Measurements from ENCODE around the gene RNASEH2B. TPM values are rescaled to one million over a fixed set of nuclear protein-coding genes. Genes with fewer than 3 reads are reported as not detected.

Gene RNASEH2B
- total and polyA plus RNA-seq, 9 of the 15 experiments (the other 6 are each of a cell fraction or from before 2014, with no cell fraction given) = 26.3 to 109 (median 62.5) TPM

- WGBS (ENCODE audit: insufficient coverage, low coverage, missing lambda C conversion rate) = 0% methylated on average over 1 of the region's 1 CpG
- CTCF ChIA-PET (ENCODE audit: low intra/inter-chr PET ratio) = no interaction called here
Measured at GRCh38 chr13:50884265-50884664, 25.3 kb upstream of the RNASEH2B start.

More at GRCh38 chr13:50884265-50884664, 25.3 kb upstream of the RNASEH2B start:
- POLR2A ChIA-PET = interaction anchor here (0.6 kb wide), 1 partner anchor 32 kb away, joined by 3 read pairs; no protein-coding TSS in a partner anchor
- no peaks in the 10 kb centered on the region for H4K20me1 ChIP-seq (replicated peaks; ENCODE audit: control insufficient read depth, insufficient read depth, low read length)
- no peak overlapping the region for H3K9ac ChIP-seq (ENCODE audit: insufficient read depth in 1 of 2, low read depth in 2 of 2, low read length in 2 of 2)
- H3K36me3 ChIP-seq (ENCODE audit: control insufficient read depth, insufficient read depth, low read length) = no peaks in the 10 kb centered on the region
- H3K79me2 ChIP-seq (ENCODE audit: control insufficient read depth, insufficient read depth, low read length) = no peaks in the 10 kb centered on the region
- no peak overlapping the region for H2AFZ ChIP-seq (ENCODE audit: low read depth, low read length)
- no peaks in the 10 kb centered on the region; a peak in 1 of 5 replicates for H3K27me3 ChIP-seq (ENCODE audit: control insufficient read depth in 2 of 2, insufficient read depth in 2 of 2, low read length in 2 of 2)
- no peak overlapping the region for H3K4me2 ChIP-seq (ENCODE audit: insufficient read depth, low read length)
- no peak overlapping the region for H3K4me3 ChIP-seq
- H3K9me1 ChIP-seq (ENCODE audit: control insufficient read depth, insufficient read depth, low read length) = no peaks in the 10 kb centered on the region
- in situ Hi-C loops (cut with MboI) (no loop called here), intact Hi-C loops (cut with micrococcal nuclease) (no loop called here)
- H3K9me3 ChIP-seq (replicated peaks; ENCODE audit: control insufficient read depth, insufficient read depth, low read depth, low read length) = no peaks in the 10 kb centered on the region
- DNase-seq (ENCODE audit: extremely low read depth in 1 of 4, low spot score in 3 of 4) (no peak), ATAC-seq (no peak), FAIRE-seq (no peak)
- no TSS peak for BruUV-seq (replicated peaks)
- no peak for TF ChIP-seq MAFK (IDR thresholded peaks at IDR 0.05; ENCODE audit: low read length)
- no peak for TF ChIP-seq ATF4 (CRISPR knock-in tag; IDR thresholded peaks at IDR 0.05)
- no peak for TF ChIP-seq ZNF184 (CRISPR knock-in tag; IDR thresholded peaks at IDR 0.05)
- no peak for TF ChIP-seq RFX1 (IDR thresholded peaks at IDR 0.05)
- no peak for TF ChIP-seq NR3C1 (CRISPR knock-in tag; IDR thresholded peaks at IDR 0.05)
- TF ChIP-seq BCL6 (CRISPR knock-in tag; IDR thresholded peaks at IDR 0.05) = no peak
- no peak for TF ChIP-seq HSF4 (CRISPR knock-in tag; IDR thresholded peaks at IDR 0.05; ENCODE audit: borderline replicate concordance)
- no peak for TF ChIP-seq MEF2A (IDR thresholded peaks at IDR 0.05; ENCODE audit: control insufficient read depth, low read depth, low read length)
- no peak for TF ChIP-seq POLR2G (IDR thresholded peaks at IDR 0.05; ENCODE audit: low read depth, low read length)
- no peak for TF ChIP-seq ZNF212 (CRISPR knock-in tag; IDR thresholded peaks at IDR 0.05)
- TF ChIP-seq, protein P1, sequence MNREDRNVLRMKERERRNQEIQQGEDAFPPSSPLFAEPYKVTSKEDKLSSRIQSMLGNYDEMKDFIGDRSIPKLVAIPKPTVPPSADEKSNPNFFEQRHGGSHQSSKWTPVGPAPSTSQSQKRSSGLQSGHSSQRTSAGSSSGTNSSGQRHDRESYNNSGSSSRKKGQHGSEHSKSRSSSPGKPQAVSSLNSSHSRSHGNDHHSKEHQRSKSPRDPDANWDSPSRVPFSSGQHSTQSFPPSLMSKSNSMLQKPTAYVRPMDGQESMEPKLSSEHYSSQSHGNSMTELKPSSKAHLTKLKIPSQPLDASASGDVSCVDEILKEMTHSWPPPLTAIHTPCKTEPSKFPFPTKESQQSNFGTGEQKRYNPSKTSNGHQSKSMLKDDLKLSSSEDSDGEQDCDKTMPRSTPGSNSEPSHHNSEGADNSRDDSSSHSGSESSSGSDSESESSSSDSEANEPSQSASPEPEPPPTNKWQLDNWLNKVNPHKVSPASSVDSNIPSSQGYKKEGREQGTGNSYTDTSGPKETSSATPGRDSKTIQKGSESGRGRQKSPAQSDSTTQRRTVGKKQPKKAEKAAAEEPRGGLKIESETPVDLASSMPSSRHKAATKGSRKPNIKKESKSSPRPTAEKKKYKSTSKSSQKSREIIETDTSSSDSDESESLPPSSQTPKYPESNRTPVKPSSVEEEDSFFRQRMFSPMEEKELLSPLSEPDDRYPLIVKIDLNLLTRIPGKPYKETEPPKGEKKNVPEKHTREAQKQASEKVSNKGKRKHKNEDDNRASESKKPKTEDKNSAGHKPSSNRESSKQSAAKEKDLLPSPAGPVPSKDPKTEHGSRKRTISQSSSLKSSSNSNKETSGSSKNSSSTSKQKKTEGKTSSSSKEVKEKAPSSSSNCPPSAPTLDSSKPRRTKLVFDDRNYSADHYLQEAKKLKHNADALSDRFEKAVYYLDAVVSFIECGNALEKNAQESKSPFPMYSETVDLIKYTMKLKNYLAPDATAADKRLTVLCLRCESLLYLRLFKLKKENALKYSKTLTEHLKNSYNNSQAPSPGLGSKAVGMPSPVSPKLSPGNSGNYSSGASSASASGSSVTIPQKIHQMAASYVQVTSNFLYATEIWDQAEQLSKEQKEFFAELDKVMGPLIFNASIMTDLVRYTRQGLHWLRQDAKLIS (CRISPR knock-in tag; IDR thresholded peaks at IDR 0.05) = no peak
- no peak for TF ChIP-seq CBX5 (IDR thresholded peaks at IDR 0.05; ENCODE audit: borderline replicate concordance, low read depth)
- no peak overlapping the region for H3K27ac ChIP-seq (ENCODE audit: extremely low read depth, low read depth, low read length)
- no peaks in the 10 kb centered on the region for H3K4me1 ChIP-seq (replicated peaks in 1 of 2; ENCODE audit: control insufficient read depth in 2 of 2, insufficient read depth in 2 of 2, low read length in 2 of 2)

Measured in K562 (cell line).